ENCODE results near the gene MYO5C.

MYO5C gene

GRCh38 chr15:52276256-52276770 lies 19.3 kb downstream of the MYO5C start:
- no peak for DNase-seq

- DNase-seq, result no peak
These were observed 31.9 kb downstream of the MYO5C start for GRCh38 chr15:52263563-52264282.

DNA sequence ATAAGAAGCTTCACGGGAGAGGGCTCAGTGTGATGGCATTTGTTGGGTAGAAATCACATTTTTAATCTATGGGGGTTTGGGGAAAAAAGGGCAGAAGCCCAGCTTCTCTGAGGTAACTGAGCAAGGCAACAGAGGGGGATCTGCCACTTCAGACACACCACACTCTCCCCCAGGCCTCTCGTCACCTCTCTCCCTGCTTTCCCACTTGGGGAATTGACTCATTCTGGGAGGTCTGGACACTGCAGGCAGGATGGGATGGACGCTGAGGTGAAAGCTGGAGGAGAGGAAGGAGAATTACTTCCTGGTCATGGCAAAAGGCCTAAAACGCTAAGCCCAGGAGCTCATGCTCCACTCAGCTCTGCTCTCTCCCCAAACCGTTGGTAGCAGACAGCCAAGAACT lies 33.2 kb downstream of the MYO5C start:
- DNase-seq, result no peak

GRCh38 chr15:52261498-52262242 lies 33.9 kb downstream of the MYO5C start:
- peak; percentile 12 to 18 for DNase-seq

DNA sequence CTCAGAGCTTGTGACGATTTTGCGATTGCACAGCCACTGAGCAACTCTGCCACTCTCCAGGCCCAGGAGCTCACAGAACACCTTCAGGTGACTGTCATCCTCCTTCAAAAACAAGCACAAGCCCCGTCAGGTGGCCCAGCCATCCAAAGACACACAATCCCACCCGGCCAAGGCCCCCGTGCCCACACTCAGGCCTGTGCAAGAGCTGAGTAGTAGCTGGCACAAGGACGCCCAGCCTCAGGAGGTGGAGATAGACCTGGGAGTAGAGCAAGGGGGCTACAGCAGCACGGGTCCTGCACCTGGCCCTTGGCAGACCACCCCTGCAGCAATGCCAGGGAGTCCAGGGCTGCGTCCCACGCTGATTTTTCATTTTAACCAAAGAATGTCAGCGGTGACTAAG lies 34.6 kb downstream of the MYO5C start:
- no peak for DNase-seq

GRCh38 chr15:52259503-52259902 lies 36.1 kb downstream of the MYO5C start:
- DNase-seq, result no peak

GRCh38 chr15:52258461-52258860 lies 37.1 kb downstream of the MYO5C start:
- no peak for DNase-seq

- DNase-seq, result no peak
These were observed 37.9 kb downstream of the MYO5C start for GRCh38 chr15:52257734-52258062.

- no peak for DNase-seq
These were observed 38.5 kb downstream of the MYO5C start for GRCh38 chr15:52256930-52257733.

DNA sequence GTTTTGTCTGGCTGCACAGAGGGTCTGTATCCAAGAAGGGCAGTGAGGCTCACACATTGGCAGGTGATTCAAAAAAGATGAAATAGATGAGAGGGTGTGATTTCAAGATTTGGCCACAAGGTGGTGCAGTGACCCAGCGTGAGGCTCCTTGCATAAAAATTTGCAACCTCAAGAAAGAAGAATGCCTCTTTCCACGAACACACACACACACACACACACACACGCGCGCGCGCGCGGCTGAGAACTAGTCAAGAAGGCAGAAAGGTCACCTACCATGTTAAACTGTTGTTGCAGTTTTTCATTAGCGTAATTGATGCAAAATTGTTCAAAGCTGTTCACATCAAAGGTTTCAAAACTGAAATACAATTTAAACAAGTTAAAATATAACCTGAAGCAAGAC lies 39.2 kb downstream of the MYO5C start:
- peak; percentile 61 to 76 for DNase-seq

DNA sequence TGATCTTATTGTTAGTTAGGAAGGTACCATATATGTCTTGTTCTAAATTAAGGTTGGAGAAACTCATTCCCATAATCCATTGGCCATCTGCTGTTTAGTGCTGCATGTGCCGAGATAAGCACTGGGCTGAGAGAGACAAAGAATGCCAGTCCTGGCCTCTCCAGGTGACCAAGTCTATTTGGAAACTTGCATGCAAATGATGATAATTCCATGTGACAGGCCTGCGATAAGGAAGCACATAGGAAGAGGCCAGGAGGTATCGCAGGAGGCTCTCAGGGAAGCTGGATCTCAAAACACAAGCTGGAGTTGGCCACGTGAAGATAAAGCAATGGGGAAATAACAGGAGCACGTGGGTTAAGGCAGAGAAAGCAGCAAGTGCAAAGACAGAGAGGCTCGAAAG lies 39.7 kb downstream of the MYO5C start:
- DNase-seq, result no peak

DNA sequence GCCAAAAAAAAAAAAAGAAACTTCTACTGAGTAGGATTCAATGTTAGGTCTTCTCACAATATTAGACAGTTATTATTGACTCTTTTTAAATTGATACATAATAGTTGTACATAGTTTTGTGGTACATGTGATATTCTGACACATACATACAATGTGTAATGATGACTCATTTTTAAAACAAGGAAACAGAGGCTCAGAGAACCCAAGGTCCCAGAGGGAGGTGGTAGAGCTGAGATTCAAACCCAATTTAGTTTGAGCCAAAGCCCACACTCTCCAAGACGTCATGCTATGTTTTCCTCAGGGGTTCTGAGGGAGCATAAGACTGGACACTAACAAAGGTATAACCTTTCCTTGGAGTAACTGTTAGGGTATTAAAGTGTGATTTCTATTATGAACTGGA lies 40.6 kb downstream of the MYO5C start:
- DNase-seq, result no peak

GRCh38 chr15:52254391-52254790 lies 41.2 kb downstream of the MYO5C start:
- no peak for DNase-seq

GRCh38 chr15:52252781-52253180 lies 42.8 kb downstream of the MYO5C start:
- DNase-seq, result no peak

DNA sequence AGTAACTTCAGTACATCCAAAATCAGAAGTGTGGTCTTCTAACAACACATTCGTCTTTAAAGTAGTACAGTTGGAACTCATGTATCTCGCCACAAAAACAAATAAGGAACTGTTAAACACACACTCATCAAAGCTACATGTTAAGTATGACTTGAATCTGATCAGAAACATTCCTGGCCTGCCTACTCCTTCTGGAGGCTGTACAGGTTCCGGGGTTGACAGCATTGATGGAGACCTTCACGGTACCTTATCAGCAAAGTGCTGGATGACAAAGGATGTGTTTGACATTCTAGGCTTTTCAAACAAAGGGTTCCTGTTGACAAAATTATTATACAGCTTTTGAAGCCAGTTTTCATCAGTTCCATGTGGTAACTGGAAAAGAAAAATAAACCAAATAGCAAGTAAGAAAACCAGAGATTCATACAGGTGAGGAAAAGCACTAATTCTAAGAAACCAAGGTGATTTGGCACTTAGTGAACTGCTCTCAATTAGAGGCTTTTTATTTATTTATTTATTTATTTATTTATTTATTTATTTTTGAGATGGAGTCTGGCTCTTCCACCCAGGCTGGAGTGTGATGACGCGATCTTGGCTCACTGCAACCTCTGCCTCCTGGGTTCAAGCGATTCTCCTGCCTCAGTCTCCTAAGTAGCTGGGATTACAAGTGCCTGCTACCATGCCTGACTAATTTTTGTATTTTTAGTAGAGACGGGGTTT lies 44.3 kb downstream of the MYO5C start:
- DNase-seq, result no peak

GRCh38 chr15:52247461-52247860 lies 48.1 kb downstream of the MYO5C start:
- DNase-seq, result no peak

GRCh38 chr15:52246686-52247431 lies 48.7 kb downstream of the MYO5C start:
- no peak for DNase-seq

DNA sequence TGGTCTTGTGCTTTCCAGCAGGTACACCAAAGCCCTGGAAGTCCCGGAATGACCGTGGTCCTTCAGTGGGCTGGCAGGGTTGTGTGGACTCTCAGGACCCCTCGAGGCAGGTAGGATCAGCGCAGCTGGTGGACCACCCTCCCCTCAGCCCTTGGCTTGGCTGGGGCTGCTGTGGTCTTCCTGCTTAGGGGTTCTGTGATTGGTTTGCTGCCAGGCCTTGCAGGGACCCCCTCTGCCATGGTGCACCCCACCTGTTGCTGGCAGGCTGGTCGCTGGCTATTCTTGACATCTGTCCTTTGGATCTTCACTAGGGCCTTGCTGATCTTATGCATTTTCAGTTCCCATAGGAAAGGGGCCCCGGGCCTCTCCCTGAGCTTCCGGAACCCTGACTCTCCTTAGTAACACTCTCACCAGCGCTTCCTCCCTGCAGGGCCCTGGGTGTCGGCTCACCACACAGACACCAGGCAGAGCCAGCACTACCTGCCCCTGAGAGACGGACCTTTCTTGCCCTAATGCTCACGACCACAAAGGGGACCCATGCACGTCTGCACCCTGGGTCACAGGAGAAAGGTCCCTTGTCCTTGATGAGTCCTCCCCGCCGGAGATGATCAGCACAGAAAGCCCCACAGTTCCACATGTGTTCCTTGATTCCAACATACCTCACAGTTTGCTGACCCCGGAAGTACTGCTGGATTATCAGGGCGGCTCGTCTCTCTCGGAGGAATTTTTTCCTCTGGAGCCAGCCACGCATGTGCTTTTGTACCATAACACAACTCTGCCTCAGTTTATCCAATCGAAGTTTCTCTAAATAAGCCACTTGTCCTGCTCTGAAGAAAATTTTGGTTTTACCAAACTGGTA lies 51.7 kb downstream of the MYO5C start:
- no peak for DNase-seq

- no peak for DNase-seq
These were observed 52.3 kb downstream of the MYO5C start for GRCh38 chr15:52243286-52243685.

- no peak for DNase-seq
These were observed 54.1 kb downstream of the MYO5C start for GRCh38 chr15:52241489-52241888.

DNA sequence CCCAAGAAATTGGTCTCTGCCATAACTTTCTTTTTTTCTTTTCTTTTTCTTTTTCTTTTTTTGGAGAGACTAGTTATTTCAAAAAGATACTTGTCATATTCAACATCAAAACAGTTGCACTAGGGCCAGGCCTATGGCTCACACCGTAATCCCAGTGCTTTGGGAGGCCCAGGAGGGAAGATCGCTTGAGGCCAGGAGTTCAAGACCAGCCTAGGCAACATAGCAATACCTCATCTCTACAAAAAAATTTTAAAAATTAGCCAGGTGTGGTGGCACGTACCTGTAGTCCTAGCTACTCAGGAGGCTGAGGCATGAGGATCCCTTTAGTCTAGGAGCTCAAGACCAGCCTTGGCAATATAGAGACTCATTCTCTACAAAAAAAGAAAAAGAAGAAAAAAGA lies 55.4 kb downstream of the MYO5C start:
- no peak for DNase-seq

All from activated CD4-positive, alpha-beta T cell treated with anti-CD3 and anti-CD28 coated beads for 4 hours (primary cell).